Esophagus squamous epithelium (tissue), 4 donors: ENCODE results near the gene FGD4.

Experiments
- POLR2A ChIP-seq, 4 donors: fragments of 450-650 bp; IDR thresholded peaks; one replicate each; pipeline ENCODE4 v1.6.1; 2017; ENCODE audit warnings: antibody characterized with exemption in 4 of 4, mild to moderate bottlenecking in 4 of 4, moderate library complexity in 3 of 4
- TF ChIP-seq, protein P1 (sequence below), 6 experiments: fragments of 450-650 bp in 4 of 6; fragments of 200-600 bp in 2 of 6; sonication (generic) in 2 of 6; IDR thresholded peaks; one replicate each; pipeline ENCODE4 v1.5.1; 2016 to 2019; ENCODE audit warnings: antibody characterized with exemption in 6 of 6, mild to moderate bottlenecking in 4 of 6, moderate library complexity in 4 of 6

DNA sequence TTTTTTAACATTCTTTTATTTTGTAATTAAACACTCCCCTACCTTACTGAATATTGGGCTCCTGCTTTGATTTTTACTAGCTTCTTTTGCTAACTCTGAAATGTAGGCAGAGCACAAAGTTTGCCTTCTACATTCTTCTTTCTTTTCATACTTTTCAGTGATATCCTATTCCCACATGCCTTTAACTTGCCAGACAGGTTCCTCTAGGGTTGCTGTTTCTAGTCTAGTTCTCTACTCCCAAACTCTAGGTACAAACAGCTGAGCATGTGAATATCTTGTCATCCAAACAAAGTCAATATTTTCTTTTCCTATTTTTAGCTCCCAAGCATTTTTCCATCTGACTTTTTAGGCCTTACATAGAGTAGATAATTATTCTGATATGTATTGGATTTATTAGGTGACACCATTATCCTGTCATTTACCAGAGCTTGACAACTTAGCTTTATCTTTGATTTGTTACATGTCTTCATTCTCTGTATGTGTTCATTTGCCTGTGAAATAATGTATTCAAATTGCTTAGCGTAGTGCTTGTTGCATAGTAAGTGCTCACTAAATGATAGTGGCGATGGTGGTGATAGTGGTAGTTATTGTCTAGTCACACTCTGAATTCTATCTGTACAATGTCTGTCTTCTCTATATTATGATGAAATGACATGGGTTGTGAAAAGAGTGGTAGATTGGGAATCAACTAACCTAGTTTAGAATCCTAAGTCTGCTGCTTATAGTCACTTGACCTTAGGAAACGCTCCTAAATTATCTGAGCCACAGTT, 206.2 kb downstream of the FGD4 start:
- TF ChIP-seq, protein P1, sequence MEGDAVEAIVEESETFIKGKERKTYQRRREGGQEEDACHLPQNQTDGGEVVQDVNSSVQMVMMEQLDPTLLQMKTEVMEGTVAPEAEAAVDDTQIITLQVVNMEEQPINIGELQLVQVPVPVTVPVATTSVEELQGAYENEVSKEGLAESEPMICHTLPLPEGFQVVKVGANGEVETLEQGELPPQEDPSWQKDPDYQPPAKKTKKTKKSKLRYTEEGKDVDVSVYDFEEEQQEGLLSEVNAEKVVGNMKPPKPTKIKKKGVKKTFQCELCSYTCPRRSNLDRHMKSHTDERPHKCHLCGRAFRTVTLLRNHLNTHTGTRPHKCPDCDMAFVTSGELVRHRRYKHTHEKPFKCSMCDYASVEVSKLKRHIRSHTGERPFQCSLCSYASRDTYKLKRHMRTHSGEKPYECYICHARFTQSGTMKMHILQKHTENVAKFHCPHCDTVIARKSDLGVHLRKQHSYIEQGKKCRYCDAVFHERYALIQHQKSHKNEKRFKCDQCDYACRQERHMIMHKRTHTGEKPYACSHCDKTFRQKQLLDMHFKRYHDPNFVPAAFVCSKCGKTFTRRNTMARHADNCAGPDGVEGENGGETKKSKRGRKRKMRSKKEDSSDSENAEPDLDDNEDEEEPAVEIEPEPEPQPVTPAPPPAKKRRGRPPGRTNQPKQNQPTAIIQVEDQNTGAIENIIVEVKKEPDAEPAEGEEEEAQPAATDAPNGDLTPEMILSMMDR (IDR thresholded peaks at IDR 0.05) = no peak
- no peak for TF ChIP-seq POLR2A (IDR thresholded peaks at IDR 0.05)
